Stomach (tissue), 9 donors: Measurements from ENCODE around the gene PPP1R9B. TPM values are rescaled to one million over a fixed set of nuclear protein-coding genes. Genes with fewer than 3 reads are reported as not detected.

Experiments used
- DNase-seq, 2 donors: peaks; one replicate each; pipeline versions ENCODE4 v3.0.0 to v3.0.0-alpha.2; 2013 to 2019
- H3K27ac ChIP-seq, 5 donors: fragments of 200-600 bp in 4 of 5; sonication (generic) in 4 of 5; one replicate each; pipeline ENCODE4 v1.5.1; 2013 to 2019; ENCODE audit warnings: mild to moderate bottlenecking in 1 of 5, moderate library complexity in 1 of 5
- H3K27me3 ChIP-seq, 3 donors: fragments of 200-600 bp; sonication (generic); one replicate each; pipeline ENCODE4 v1.5.1; 2017 to 2019; ENCODE audit warnings: mixed run types in 1 of 3
- H3K36me3 ChIP-seq, 4 donors: fragments of 200-600 bp; sonication (generic); 1 replicate in 3 of 4; 2 replicates in 1 of 4; pipeline ENCODE4 v1.5.1; 2016 to 2019
- H3K4me1 ChIP-seq, 4 donors: fragments of 200-600 bp; sonication (generic); one replicate each; pipeline ENCODE4 v1.5.1; 2016 to 2019
- H3K4me3 ChIP-seq, 4 donors: fragments of 200-600 bp; sonication (generic) in 3 of 4; one replicate each; pipeline ENCODE4 v1.5.1; 2016 to 2019; ENCODE audit warnings: mild to moderate bottlenecking in 1 of 4
- H3K9me3 ChIP-seq, 4 donors: fragments of 200-600 bp; sonication (generic); one replicate each; pipeline ENCODE4 v1.5.1; 2016 to 2019
- CTCF ChIP-seq, 7 experiments: fragments of 450-650 bp in 4 of 7; fragments of 200-600 bp in 3 of 7; sonication (generic) in 3 of 7; IDR thresholded peaks; one replicate each; pipeline ENCODE4 v1.5.1; 2016 to 2019; ENCODE audit warnings: antibody characterized with exemption in 7 of 7, control low read depth in 2 of 7, mild to moderate bottlenecking in 1 of 7
- EP300 ChIP-seq: sonication (generic); formaldehyde crosslinking; IDR thresholded peaks from one replicate; pipeline ENCODE4 v1.6.1; 2017; ENCODE audit warnings: antibody characterized with exemption
- POLR2A ChIP-seq, 4 donors: fragments of 450-650 bp; IDR thresholded peaks; one replicate each; pipeline ENCODE4 v1.6.1; 2016; ENCODE audit warnings: antibody characterized with exemption in 4 of 4, control low read depth in 2 of 4, mild to moderate bottlenecking in 1 of 4, moderate library complexity in 1 of 4
- POLR2AphosphoS5 ChIP-seq, 3 donors: sonication (generic); formaldehyde crosslinking; IDR thresholded peaks; one replicate each; pipeline ENCODE4 v1.6.1; 2016; ENCODE audit warnings: antibody characterized with exemption in 3 of 3
- WGBS, 5 donors: extraction: QIAGEN DNeasy Blood & Tissue Kit in 3 of 5; methylation state at CpG; one replicate each; pipeline versions ENCODE4 v1.1.5 to v1.1.7; 2013 to 2018; 5-methylcytosine and 5-hydroxymethylcytosine counted together
- intact Hi-C: fragments of 100-400 bp; cut with DNase I; formaldehyde crosslinking; loops from one replicate; pipeline ENCODE4 v1.15.1; 2023; ENCODE audit warnings: low total_unique reads
- polyA plus RNA-seq, 3 donors: library from polyadenylated mRNA; stranded (reverse); fragments of 200-250 nt; gene quantifications; one replicate each; pipeline ENCODE4 v1.2.3, GENCODE V29; 2013
- total RNA-seq, 5 donors: library from RNA; depleted of rRNA; stranded (reverse); fragments of >200 nt; gene quantifications; one replicate each; pipeline versions ENCODE4 v1.1.0 to v1.2.3, GENCODE V29; 2014 to 2016
- donor health status: healthy with polysubstance abuse.
- donor health status: Bipolar disorder and iron deficiency.
- donor health status: healthy.

The PPP1R9B gene
- total and polyA plus RNA-seq, 8 donors = 11.6 to 64.2 (median 18.9) TPM

- no peak overlapping the region for H3K27ac ChIP-seq
- TF ChIP-seq POLR2A (IDR thresholded peaks at IDR 0.05) (no peak), CTCF (IDR thresholded peaks at IDR 0.05) (no peak), POLR2AphosphoS5 (IDR thresholded peaks at IDR 0.05) (no peak), EP300 (no peak)
- H3K9me3 ChIP-seq = no peaks in the 10 kb centered on the region
- no peaks in the 10 kb centered on the region for H3K36me3 ChIP-seq
- WGBS, 5 donors = 76 to 84% (median 81%) methylated on average over 4 of the region's 4 CpGs
- H3K27me3 ChIP-seq = peaks cover 0 to 33% (median 10%) of the 10 kb centered on the region in 3 donors
- DNase-seq = no peak
- intact Hi-C loops = no loop called here
- peaks cover 20 to 38% (median 31%) of the 10 kb centered on the region in 4 donors for H3K4me1 ChIP-seq
- no peak overlapping the region for H3K4me3 ChIP-seq
Observed at GRCh38 chr17:50118828-50119218, 31.7 kb downstream of the PPP1R9B start.

GRCh38 chr17:50118076-50118827 lies 32.2 kb downstream of the PPP1R9B start:
- Histone ChIP-seq H3K27ac (peak overlapping the region in 2 of 5 donors; percentile 48 to 55), H3K27me3 (peaks cover 0 to 33% (median 10%) of the 10 kb centered on the region in 3 donors), H3K9me3 (no peaks in the 10 kb centered on the region), H3K36me3 (no peaks in the 10 kb centered on the region), H3K4me1 (peaks cover 20 to 37% (median 29%) of the 10 kb centered on the region in 4 donors), H3K4me3 (no peak overlapping the region)
- no peak for DNase-seq
- TF ChIP-seq POLR2AphosphoS5 (IDR thresholded peaks at IDR 0.05) = no peak
- TF ChIP-seq CTCF (IDR thresholded peaks at IDR 0.05) = no peak
- TF ChIP-seq POLR2A (IDR thresholded peaks at IDR 0.05) = no peak
- TF ChIP-seq EP300 = no peak
- 43 to 69% (median 55%) methylated on average over 19 to 23 of the region's 23 CpGs for WGBS, 5 donors
- intact Hi-C loops = no loop called here

GRCh38 chr17:50117202-50118051 lies 33.0 kb downstream of the PPP1R9B start:
- Histone ChIP-seq H3K27ac (peak overlapping the region in 3 of 5 donors; percentile 14 to 55 (median 48)), H3K9me3 (no peaks in the 10 kb centered on the region), H3K27me3 (peaks cover 0 to 33% (median 10%) of the 10 kb centered on the region in 3 donors), H3K4me1 (peaks cover 27 to 44% (median 33%) of the 10 kb centered on the region in 4 donors), H3K4me3 (peak overlapping the region; percentile 14 to 41 (median 31)), H3K36me3 (no peaks in the 10 kb centered on the region)
- DNase-seq = peak; percentile 74 to 93
- TF ChIP-seq POLR2A (IDR thresholded peaks at IDR 0.05) = no peak
- peak in 1 of 3 donors; percentile 35 for TF ChIP-seq POLR2AphosphoS5 (IDR thresholded peaks at IDR 0.05)
- TF ChIP-seq CTCF (IDR thresholded peaks at IDR 0.05) = peak in 5 of 7 experiments; percentile 51 to 73 (median 70)
- TF ChIP-seq EP300 = no peak
- intact Hi-C loops = no loop called here
- 7 to 23% (median 8%) methylated on average over 21 to 64 of the region's 64 CpGs for WGBS, 5 donors

GRCh38 chr17:50115756-50116155 lies 34.7 kb downstream of the PPP1R9B start:
- DNase-seq = peak in 1 of 2 donors; percentile 63
- intact Hi-C loops = no loop called here
- no peak for TF ChIP-seq POLR2A (IDR thresholded peaks at IDR 0.05)
- TF ChIP-seq CTCF (IDR thresholded peaks at IDR 0.05) = no peak
- no peak for TF ChIP-seq POLR2AphosphoS5 (IDR thresholded peaks at IDR 0.05)
- TF ChIP-seq EP300 = no peak

More at GRCh38 chr17:50115756-50116155, 34.7 kb downstream of the PPP1R9B start:
- H3K27me3 ChIP-seq = peaks cover 0 to 33% (median 10%) of the 10 kb centered on the region in 3 donors
- WGBS, 5 donors = 32 to 60% (median 50%) methylated on average over 14 to 17 of the region's 17 CpGs
- no peak overlapping the region for H3K27ac ChIP-seq
- peaks cover 0 to 8% (median 6%) of the 10 kb centered on the region in 4 donors for H3K36me3 ChIP-seq
- H3K4me3 ChIP-seq = no peak overlapping the region
- peaks cover 39 to 60% (median 47%) of the 10 kb centered on the region in 4 donors for H3K4me1 ChIP-seq
- H3K9me3 ChIP-seq = no peaks in the 10 kb centered on the region
